DOHH2 (cell line): Measurements from ENCODE around the gene KREMEN1.

Experiments used
- CTCF ChIP-seq: fragments of 200-600 bp; sonication (generic); IDR thresholded peaks from one replicate; pipeline ENCODE4 v1.5.1; 2014; ENCODE audit warnings: antibody characterized with exemption, mild to moderate bottlenecking, low read depth, low read length; ENCODE audit not compliant: poor library complexity, severe bottlenecking
- EZH2phosphoT487 ChIP-seq: fragments of 200-600 bp; sonication (generic); IDR thresholded peaks from 2 replicates; pipeline ENCODE4 v1.6.1; 2017; ENCODE audit warnings: borderline replicate concordance, mild to moderate bottlenecking, antibody characterized with exemption, low read length, moderate library complexity, mixed read lengths

- TF ChIP-seq CTCF: no peak
- TF ChIP-seq EZH2phosphoT487: no peak
Measured at GRCh38 chr22:29125844-29126243, 53.0 kb downstream of the KREMEN1 start.
